Heart left ventricle (tissue), 13 donors: Measurements from ENCODE around the gene SH3RF2.

Source experiments
- CTCF ChIP-seq, 12 donors: fragments of 200-600 bp; sonication (generic) in 4 of 12; IDR thresholded peaks; one replicate each; pipeline versions ENCODE4 v1.5.0 to v1.8.0; 2018 to 2022; ENCODE audit warnings: antibody characterized with exemption in 12 of 12, mild to moderate bottlenecking in 5 of 12
- POLR2A ChIP-seq, 2 donors: fragments of 450-650 bp; IDR thresholded peaks; one replicate each; pipeline ENCODE4 v1.6.1; 2017; ENCODE audit warnings: antibody characterized with exemption in 2 of 2, mild to moderate bottlenecking in 2 of 2, moderate library complexity in 2 of 2
- donor health status: ischemic (EF 13 %, LVEDD 7.1; RV severe dilation, severe dysfunction).
- donor health status: DM: no; HTN: yes; CAD: no.
- donor health status: DM: no; HTN: no; CAD: no.
- donor health status: ischemic (EF 25% LVEDD 6.9; RV normal size, moderate dysfunction).
- donor health status: ischemic (EF 25% LVEDD 5.7; RV mildly dilated, moderate dysfunction).
- donor health status: ischemic (EF 35%, LVEDD 5.7; RV mildly dilated, moderate dysfunction).
- donor health status: nonischemic (EF 11% LVEDD 7.7; RV severe dilation, severe dysfunction).
- donor health status: DM: yes; HTN: yes; CAD: no.
- donor health status: PGD.
- donor health status: ischemic (EF 29% LVEDD 5.4; RV normal size, mild dysfunction).
- donor health status: nonischemic (EF 23%, LVEDD 6.1; RV moderate dilation, normal function).

GRCh38 chr5:145976431-145977155 is 40.2 kb downstream of the SH3RF2 start:
- TF ChIP-seq POLR2A (IDR thresholded peaks at IDR 0.05) (no peak), CTCF (IDR thresholded peaks at IDR 0.05) (no peak)
